ENCODE measurements around the gene TH. TPM values are rescaled to one million over a fixed set of nuclear protein-coding genes. Genes with fewer than 3 reads are reported as not detected.

The TH gene
- total and polyA plus RNA-seq, 2 of the 8 experiments (the other 6 are each of a cell fraction or from before 2014, with no cell fraction given): 0.09 TPM; not detected in 1

DNA sequence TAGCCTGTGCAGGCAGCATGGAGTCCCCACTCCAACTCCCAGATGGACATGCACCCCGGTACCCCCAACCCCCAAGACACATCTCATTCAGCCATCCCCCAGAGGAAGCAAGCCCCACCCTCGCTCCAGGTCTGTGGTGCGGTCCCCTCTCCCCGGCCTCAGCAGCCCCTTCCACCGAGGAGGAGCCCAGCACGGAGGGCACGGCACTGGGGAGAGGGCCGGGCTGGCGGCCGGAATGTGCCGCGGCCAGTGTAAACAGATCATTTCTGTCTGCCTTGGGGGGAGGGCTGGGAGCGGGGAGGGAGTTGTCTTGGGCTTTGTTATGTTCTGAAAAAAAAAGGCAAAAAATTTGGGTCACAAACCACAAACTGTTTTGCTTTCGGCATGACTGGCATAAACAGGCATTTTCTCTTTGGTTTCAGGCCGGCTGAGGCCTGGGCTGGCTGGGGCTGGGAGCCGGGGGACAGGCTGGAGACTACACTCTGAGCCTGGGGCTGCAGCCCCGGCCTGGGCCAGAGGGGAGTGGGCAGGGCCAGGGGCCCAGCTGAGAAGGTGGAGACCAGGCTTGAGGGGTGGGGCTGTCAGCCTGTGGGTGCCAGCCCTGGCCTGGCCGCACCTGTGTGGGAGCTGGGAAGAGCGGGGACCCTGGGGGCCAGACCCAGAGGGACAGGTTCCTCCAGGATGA, 49.3 kb downstream of the TH start:
- no peak overlapping the region for H3K14ac ChIP-seq (ENCODE audit: insufficient read length)
- 0 out of 4 replicates have a peak, but pooled peaks cover 0 to under 1% of the 10 kb centered on the region in 2 experiments for H3K9me3 ChIP-seq (ENCODE audit: insufficient read depth in 2 of 2, low read depth in 1 of 2, low read length in 1 of 2)
- no peak overlapping the region for H4K91ac ChIP-seq (replicated peaks; ENCODE audit: insufficient read length, low read length)
- FAIRE-seq (no peak), DNase-seq (ENCODE audit: low read depth in 1 of 2, low spot score in 2 of 2) (peak in 1 of 2 experiments; percentile 47)
- H3K23ac ChIP-seq (ENCODE audit: insufficient read length): no peak overlapping the region
- H3K79me1 ChIP-seq (ENCODE audit: low read depth, low read length): no peaks in the 10 kb centered on the region
- TF ChIP-seq NRF1 (IDR thresholded peaks at IDR 0.05; ENCODE audit: low read depth, low read length): no peak
- TF ChIP-seq RFX5 (IDR thresholded peaks at IDR 0.05; ENCODE audit: borderline replicate concordance, low read depth, low read length): no peak
- TF ChIP-seq POLR2AphosphoS5 (IDR thresholded peaks at IDR 0.05; ENCODE audit: low read depth, low read length): no peak
- no peak for TF ChIP-seq TCF12 (IDR thresholded peaks at IDR 0.05; ENCODE audit: low read depth, low read length)
- TF ChIP-seq SP2 (IDR thresholded peaks at IDR 0.05; ENCODE audit: low read length): no peak
- TF ChIP-seq GTF2F1 (IDR thresholded peaks at IDR 0.05; ENCODE audit: borderline replicate concordance, low read depth, low read length): no peak
- TF ChIP-seq RNF2 (IDR thresholded peaks at IDR 0.05; ENCODE audit: borderline replicate concordance, low read depth, low read length, missing control alignments, poor library complexity, severe bottlenecking): no peak
- TF ChIP-seq NANOG (IDR thresholded peaks at IDR 0.05; ENCODE audit: insufficient read depth, low read depth, low read length, poor library complexity, severe bottlenecking): no peak
- no peaks in the 10 kb centered on the region for H3K79me2 ChIP-seq (ENCODE audit: control insufficient read depth in 1 of 2, insufficient read depth in 2 of 2, low read length in 2 of 2)
- no peak overlapping the region for H2BK15ac ChIP-seq (ENCODE audit: low read length)
- H3K27me3 ChIP-seq (replicated peaks in 1 of 4; ENCODE audit: control insufficient read depth in 3 of 4, extremely low read depth in 1 of 4, insufficient read depth in 3 of 4, low read length in 3 of 4): no peaks in the 10 kb centered on the region; a peak in 1 of 7 replicates
- no peak overlapping the region for H4K5ac ChIP-seq (ENCODE audit: insufficient read length, low read depth, low read length)
- no peak overlapping the region for H3K9ac ChIP-seq (replicated peaks in 1 of 4; ENCODE audit: extremely low read depth in 1 of 4, low read depth in 3 of 4, low read length in 3 of 4)
- no peak overlapping the region for H2AFZ ChIP-seq (ENCODE audit: low read length)
- peaks cover 0 to 3% of the 10 kb centered on the region in 2 experiments for H4K20me1 ChIP-seq (replicated peaks in 1 of 2; ENCODE audit: control insufficient read depth in 1 of 2, insufficient read depth in 2 of 2, low read length in 2 of 2)
- H3K4me3 ChIP-seq (ENCODE audit: extremely low read depth in 1 of 4, insufficient read depth in 2 of 4, low read depth in 3 of 4, low read length in 4 of 4): no peak overlapping the region
- peaks cover 18% of the 10 kb centered on the region; the same call in 1 of the 2 replicates for H3K23me2 ChIP-seq (ENCODE audit: low read depth, low read length)
- WGBS, 2 experiments (ENCODE audit: extremely low coverage in 1 of 2, insufficient coverage in 1 of 2, insufficient read length in 1 of 2, insufficient replicate concordance in 2 of 2, low coverage in 1 of 2, low lambda C conversion rate in 2 of 2, missing lambda C conversion rate in 1 of 2): 73% methylated on average over 16 of the region's 19 CpGs; no CpG with 5 or more reads in 1 of the 2 experiments
- H2BK20ac ChIP-seq (ENCODE audit: low read length): no peak overlapping the region
- H3K56ac ChIP-seq (replicated peaks; ENCODE audit: insufficient read length, low read depth, low read length): no peak overlapping the region
- H3K36me3 ChIP-seq (ENCODE audit: control insufficient read depth in 2 of 4, insufficient read depth in 4 of 4, low read length in 3 of 4): no peaks in the 10 kb centered on the region
- peak overlapping the region; percentile 7; the same call in 1 of the 2 replicates for H4K8ac ChIP-seq (ENCODE audit: extremely low read depth, insufficient read depth, low read length)
- no peak overlapping the region for H2BK120ac ChIP-seq (replicated peaks; ENCODE audit: low read depth, low read length)
- H2AK5ac ChIP-seq (ENCODE audit: low read depth, low read length): no peak overlapping the region
- H2BK12ac ChIP-seq (ENCODE audit: low read depth, low read length): 0 out of 2 replicates have a peak overlapping the region, but pooled peaks have one; percentile 39
- no peak overlapping the region for H3K27ac ChIP-seq (ENCODE audit: low read depth, low read length)
- no peak overlapping the region for H3K4me2 ChIP-seq (ENCODE audit: insufficient read depth in 1 of 2, low read depth in 2 of 2, low read length in 2 of 2)
- H3K4me1 ChIP-seq (replicated peaks in 1 of 4; ENCODE audit: control insufficient read depth in 3 of 4, insufficient read depth in 4 of 4, low read length in 3 of 4): peaks cover 0 to 5% (median 0%) of the 10 kb centered on the region in 4 experiments; a peak in 1 of 7 replicates
- no peak overlapping the region for H3K4ac ChIP-seq (replicated peaks; ENCODE audit: insufficient read length, low read depth, low read length)
- no peak overlapping the region; the same call in 1 of the 2 replicates for H3K18ac ChIP-seq (ENCODE audit: extremely low read depth, low read length)
- no peak overlapping the region for H2BK5ac ChIP-seq (ENCODE audit: low read depth, low read length)
- CTCF ChIA-PET (ENCODE audit: partially characterized antibody): interaction anchor here (1.0 to 1.4 kb wide), 5 partner anchors 15 to 141 kb away, joined by 3 to 9 read pairs (median 3); no protein-coding TSS in a partner anchor
- POLR2A ChIA-PET (ENCODE audit: partially characterized antibody): interaction anchor here (0.6 kb wide), 1 partner anchor 279 kb away, joined by 3 read pairs; no protein-coding TSS in a partner anchor
